HCT116 (cell line): Measurements from ENCODE around the gene C15orf62. TPM values are rescaled to one million over a fixed set of nuclear protein-coding genes. Genes with fewer than 3 reads are reported as not detected.

Experiments used
- ATAC-seq: fragments of 200-7000 bp; cut with Tn5 transposase; 2 replicates; pipeline ENCODE4 v1.9.1; 2020; ENCODE audit warnings: mild to moderate bottlenecking, moderate library complexity
- BruUV-seq: library from RNA; stranded (reverse); fragments of 400-500 nt; replicated peaks from 2 replicates; lab custom pipeline; 2021; lab: Mats Ljungman, UMichigan
- CTCF ChIA-PET: fragments of 300-600 bp; sonication (Branson Sonifier 250); formaldehyde crosslinking; loops from one replicate; lab custom pipeline; 2021; ENCODE audit warnings: antibody characterized with exemption; lab: Charles Lee
- POLR2A ChIA-PET: fragments of 300-600, 350-600 bp; sonication (Branson Sonifier 250); formaldehyde crosslinking; loops from one replicate; lab custom pipeline; 2021; ENCODE audit warnings: antibody characterized with exemption; lab: Charles Lee
- RAD21 ChIA-PET, 2 experiments: fragments of 300-600 bp; sonication (Branson Sonifier 250); formaldehyde crosslinking; loops; one replicate each; lab custom pipeline; 2023; ENCODE audit warnings: low total read pairs in 2 of 2; ENCODE audit not compliant: uncharacterized antibody in 2 of 2, unreplicated experiment in 2 of 2, low non-redundant PET in 1 of 2; lab: Charles Lee
- DNase-seq: peaks from one replicate; pipeline ENCODE4 v3.0.0-alpha.2; 2010; ENCODE audit warnings: low read depth, low spot score
- H2AFZ ChIP-seq: fragments of 200-600 bp; shearing (Covaris generic), sonication (generic); 2 replicates; pipeline ENCODE4 v1.6.1; 2017; ENCODE audit warnings: low read depth, mixed run types, mixed read lengths, antibody characterized with exemption, low read length; ENCODE audit not compliant: poor library complexity, severe bottlenecking
- H3K27ac ChIP-seq: 2 replicates; pipeline ENCODE4 v1.5.1; 2012; ENCODE audit warnings: low read depth, low read length
- H3K27me3 ChIP-seq: fragments of 200-600 bp; sonication (generic); 2 replicates; pipeline ENCODE4 v1.6.1; 2016; ENCODE audit warnings: mixed run types, low read length, mixed read lengths; ENCODE audit not compliant: insufficient read depth
- H3K36me3 ChIP-seq, 2 experiments: fragments of 200-500 bp in 1 of 2; fragments of 200-600 bp in 1 of 2; sonication (Bioruptor generic) in 1 of 2; sonication (generic) in 1 of 2; 2 replicates each; pipeline versions ENCODE4 v1.5.1 to v1.6.1; 2014 to 2016; ENCODE audit warnings: low read length in 2 of 2, inconsistent platforms in 1 of 2, mixed read lengths in 1 of 2, mixed run types in 1 of 2; ENCODE audit not compliant: insufficient read depth in 2 of 2, control insufficient read depth in 1 of 2
- H3K4me1 ChIP-seq, 2 experiments: fragments of 200-600 bp in 1 of 2; sonication (generic) in 1 of 2; 2 replicates each; pipeline versions ENCODE4 v1.5.1 to v1.6.1; 2012 to 2017; ENCODE audit warnings: low read length in 2 of 2, inconsistent platforms in 1 of 2, mild to moderate bottlenecking in 1 of 2, mixed read lengths in 1 of 2, mixed run types in 1 of 2, moderate library complexity in 1 of 2; ENCODE audit not compliant: insufficient read depth in 2 of 2, control insufficient read depth in 1 of 2
- H3K4me2 ChIP-seq: fragments of 200-600 bp; sonication (generic); 2 replicates; pipeline ENCODE4 v1.6.1; 2017; ENCODE audit warnings: mixed run types, low read length, mixed read lengths
- H3K4me3 ChIP-seq, 2 experiments: fragments of 200-600 bp in 1 of 2; sonication (generic) in 1 of 2; replicated peaks in 1 of 2; 2 replicates each; pipeline ENCODE4 v1.5.1; 2011 to 2016; ENCODE audit warnings: low read length in 2 of 2, control low read depth in 1 of 2, low read depth in 1 of 2, mild to moderate bottlenecking in 1 of 2, mixed read lengths in 1 of 2, mixed run types in 1 of 2
- H3K79me2 ChIP-seq: fragments of 200-600 bp; sonication (generic); 2 replicates; pipeline ENCODE4 v1.6.1; 2017; ENCODE audit warnings: mild to moderate bottlenecking, mixed run types, low read length, moderate library complexity, mixed read lengths; ENCODE audit not compliant: insufficient read depth
- H3K9ac ChIP-seq: fragments of 200-600 bp; sonication (generic); 2 replicates; pipeline ENCODE4 v1.6.1; 2016; ENCODE audit warnings: low read length, mixed read lengths
- H3K9me2 ChIP-seq: fragments of 200-600 bp; sonication (generic), shearing (Covaris generic); 2 replicates; pipeline ENCODE4 v1.6.1; 2017; ENCODE audit warnings: mixed run types, mild to moderate bottlenecking, moderate library complexity; ENCODE audit not compliant: insufficient read depth
- H3K9me3 ChIP-seq, 2 experiments: fragments of 200-500 bp in 1 of 2; fragments of 200-600 bp in 1 of 2; sonication (Bioruptor generic) in 1 of 2; sonication (generic) in 1 of 2; 2 replicates each; pipeline ENCODE4 v1.6.1; 2014 to 2017; ENCODE audit warnings: low read length in 2 of 2, mixed read lengths in 2 of 2, inconsistent platforms in 1 of 2, low read depth in 1 of 2, mild to moderate bottlenecking in 1 of 2, mixed run types in 1 of 2, moderate library complexity in 1 of 2; ENCODE audit not compliant: control insufficient read depth in 1 of 2, insufficient read depth in 1 of 2
- H4K20me1 ChIP-seq: fragments of 200-600 bp; sonication (generic), shearing (Covaris generic); 2 replicates; pipeline ENCODE4 v1.6.1; 2017; ENCODE audit warnings: mixed run types, mild to moderate bottlenecking, moderate library complexity; ENCODE audit not compliant: insufficient read depth
- CEBPB ChIP-seq: IDR thresholded peaks from 2 replicates; pipeline ENCODE4 v1.6.1; 2012; ENCODE audit warnings: low read depth
- EGR1 ChIP-seq: IDR thresholded peaks from 2 replicates; pipeline ENCODE4 v1.6.1; 2012; ENCODE audit warnings: low read depth
- ELF1 ChIP-seq: IDR thresholded peaks from 2 replicates; pipeline ENCODE4 v1.6.1; 2012; ENCODE audit warnings: low read depth, borderline replicate concordance
- EZH2phosphoT487 ChIP-seq: fragments of 200-600 bp; IDR thresholded peaks from 2 replicates; pipeline ENCODE4 v1.6.1; 2018; ENCODE audit warnings: antibody characterized with exemption, borderline replicate concordance
- FOSL1 ChIP-seq: IDR thresholded peaks from 2 replicates; pipeline ENCODE4 v1.6.1; 2012; ENCODE audit warnings: low read depth
- POLR2A ChIP-seq: IDR thresholded peaks from 2 replicates; pipeline ENCODE4 v1.7.0; 2011; ENCODE audit warnings: borderline replicate concordance; ENCODE audit not compliant: insufficient read depth, insufficient read length; ENCODE audit errors: extremely low read depth
- SIN3A ChIP-seq: IDR thresholded peaks from 2 replicates; pipeline ENCODE4 v1.6.1; 2012; ENCODE audit warnings: low read depth
- SP1 ChIP-seq: IDR thresholded peaks from 2 replicates; pipeline ENCODE4 v1.6.1; 2012; ENCODE audit warnings: low read depth
- SRF ChIP-seq: IDR thresholded peaks from 2 replicates; pipeline ENCODE4 v1.6.1; 2012; ENCODE audit warnings: low read depth
- intact Hi-C: fragments of 100-400 bp; cut with micrococcal nuclease; formaldehyde crosslinking; loops from 2 replicates; pipeline ENCODE4 v1.10.0; 2022
- total RNA-seq: library from RNA; stranded (reverse); gene quantifications from one replicate; pipeline ENCODE4 v1.2.1, GENCODE V29; 2021; ENCODE audit not compliant: unreplicated experiment
- TF ChIP-seq, protein P1 (sequence below): IDR thresholded peaks from 2 replicates; pipeline ENCODE4 v1.6.1; 2012; ENCODE audit warnings: low read depth
- TF ChIP-seq, protein P2 (sequence below): IDR thresholded peaks from 2 replicates; pipeline ENCODE4 v1.6.1; 2012

The C15orf62 gene
- total RNA-seq, 1 experiment from 2014 or later = 0.10 TPM

DNA sequence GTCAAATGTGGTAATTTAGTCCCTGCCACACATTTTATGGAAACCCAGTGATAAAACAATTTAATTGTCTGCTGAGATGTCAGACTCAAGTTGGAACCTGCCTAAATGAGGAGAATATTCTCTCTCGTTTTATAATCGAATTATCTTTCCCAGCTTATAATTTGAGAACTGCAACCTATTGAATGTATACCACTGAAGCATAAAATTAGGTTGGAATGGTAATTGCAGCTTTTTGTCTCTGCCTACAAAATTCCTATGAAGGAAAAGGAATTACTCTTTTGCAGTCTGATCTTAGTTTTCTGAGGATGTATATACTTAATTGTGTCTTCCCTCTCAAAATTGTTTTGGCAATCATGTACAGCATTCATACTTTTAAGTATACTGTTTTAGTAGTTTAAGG is 45.9 kb upstream of the C15orf62 start:
- H3K4me2 ChIP-seq = no peak overlapping the region
- H3K4me3 ChIP-seq = no peak overlapping the region
- H3K9me3 ChIP-seq = no peaks in the 10 kb centered on the region
- no peak overlapping the region for H2AFZ ChIP-seq
- no peaks in the 10 kb centered on the region for H3K9me2 ChIP-seq
- ATAC-seq (no peak), DNase-seq (no peak)
- RAD21 ChIA-PET = no interaction called here
- H3K27ac ChIP-seq = no peak overlapping the region
- no peak overlapping the region for H3K9ac ChIP-seq
- H3K36me3 ChIP-seq = peaks cover 14 to 23% of the 10 kb centered on the region in 2 experiments
- TF ChIP-seq ELF1 (no peak), SP1 (no peak), EGR1 (no peak), POLR2A (no peak), SIN3A (no peak), SRF (no peak), CEBPB (no peak), FOSL1 (no peak), EZH2phosphoT487 (no peak)
- TF ChIP-seq, protein P1, sequence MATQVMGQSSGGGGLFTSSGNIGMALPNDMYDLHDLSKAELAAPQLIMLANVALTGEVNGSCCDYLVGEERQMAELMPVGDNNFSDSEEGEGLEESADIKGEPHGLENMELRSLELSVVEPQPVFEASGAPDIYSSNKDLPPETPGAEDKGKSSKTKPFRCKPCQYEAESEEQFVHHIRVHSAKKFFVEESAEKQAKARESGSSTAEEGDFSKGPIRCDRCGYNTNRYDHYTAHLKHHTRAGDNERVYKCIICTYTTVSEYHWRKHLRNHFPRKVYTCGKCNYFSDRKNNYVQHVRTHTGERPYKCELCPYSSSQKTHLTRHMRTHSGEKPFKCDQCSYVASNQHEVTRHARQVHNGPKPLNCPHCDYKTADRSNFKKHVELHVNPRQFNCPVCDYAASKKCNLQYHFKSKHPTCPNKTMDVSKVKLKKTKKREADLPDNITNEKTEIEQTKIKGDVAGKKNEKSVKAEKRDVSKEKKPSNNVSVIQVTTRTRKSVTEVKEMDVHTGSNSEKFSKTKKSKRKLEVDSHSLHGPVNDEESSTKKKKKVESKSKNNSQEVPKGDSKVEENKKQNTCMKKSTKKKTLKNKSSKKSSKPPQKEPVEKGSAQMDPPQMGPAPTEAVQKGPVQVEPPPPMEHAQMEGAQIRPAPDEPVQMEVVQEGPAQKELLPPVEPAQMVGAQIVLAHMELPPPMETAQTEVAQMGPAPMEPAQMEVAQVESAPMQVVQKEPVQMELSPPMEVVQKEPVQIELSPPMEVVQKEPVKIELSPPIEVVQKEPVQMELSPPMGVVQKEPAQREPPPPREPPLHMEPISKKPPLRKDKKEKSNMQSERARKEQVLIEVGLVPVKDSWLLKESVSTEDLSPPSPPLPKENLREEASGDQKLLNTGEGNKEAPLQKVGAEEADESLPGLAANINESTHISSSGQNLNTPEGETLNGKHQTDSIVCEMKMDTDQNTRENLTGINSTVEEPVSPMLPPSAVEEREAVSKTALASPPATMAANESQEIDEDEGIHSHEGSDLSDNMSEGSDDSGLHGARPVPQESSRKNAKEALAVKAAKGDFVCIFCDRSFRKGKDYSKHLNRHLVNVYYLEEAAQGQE = no peak
- TF ChIP-seq, protein P2, sequence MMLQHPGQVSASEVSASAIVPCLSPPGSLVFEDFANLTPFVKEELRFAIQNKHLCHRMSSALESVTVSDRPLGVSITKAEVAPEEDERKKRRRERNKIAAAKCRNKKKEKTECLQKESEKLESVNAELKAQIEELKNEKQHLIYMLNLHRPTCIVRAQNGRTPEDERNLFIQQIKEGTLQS = no peak
- no TSS peak for BruUV-seq
- H3K4me1 ChIP-seq = peaks cover 4 to 11% of the 10 kb centered on the region in 2 experiments; a peak in 3 of 4 replicates
- CTCF ChIA-PET = interaction anchor here (0.7 kb wide), 1 partner anchor 11 kb away, joined by 3 read pairs; no protein-coding TSS in a partner anchor
- H4K20me1 ChIP-seq = no peaks in the 10 kb centered on the region
- H3K27me3 ChIP-seq = no peaks in the 10 kb centered on the region
- intact Hi-C loops = no loop called here
- POLR2A ChIA-PET = no interaction called here
- H3K79me2 ChIP-seq = no peaks in the 10 kb centered on the region
